A673 (cell line): Measurements from ENCODE around the gene RUNDC1. TPM values are rescaled to one million over a fixed set of nuclear protein-coding genes. Genes with fewer than 3 reads are reported as not detected.
"Not testable (repeated sequence)": the region's sequence is repeated elsewhere in the genome, so short reads cannot be mapped to it uniquely, and the experiment has no call there.

ENCODE experiments used
- BruUV-seq: library from RNA; stranded (reverse); fragments of 400-500 nt; replicated peaks from 2 replicates; lab custom pipeline; 2021; lab: Mats Ljungman, UMichigan
- CTCF ChIA-PET: fragments of 300-600 bp; sonication (Branson Sonifier 250); formaldehyde crosslinking; loops from one replicate; lab custom pipeline; 2022; ENCODE audit warnings: antibody characterized with exemption; lab: Charles Lee
- POLR2A ChIA-PET: fragments of 300-600 bp; sonication (Branson Sonifier 250); formaldehyde crosslinking; loops from one replicate; lab custom pipeline; 2022; ENCODE audit warnings: antibody characterized with exemption; ENCODE audit not compliant: low non-redundant PET; lab: Charles Lee
- DNase-seq: peaks from one replicate; pipeline ENCODE4 v3.0.0-alpha.2; 2015; ENCODE audit warnings: low spot score
- H3K27ac ChIP-seq: fragments of 200-600 bp; sonication (generic); 2 replicates; pipeline ENCODE4 v1.5.1; 2016; ENCODE audit warnings: mixed run types, low read depth, mild to moderate bottlenecking, mixed read lengths, antibody characterized with exemption, low read length; ENCODE audit not compliant: poor library complexity, severe bottlenecking
- H3K27me3 ChIP-seq: fragments of 200-600 bp; sonication (generic); replicated peaks from 2 replicates; pipeline ENCODE4 v1.6.1; 2017; ENCODE audit warnings: mixed run types, low read depth, mild to moderate bottlenecking, mixed read lengths, antibody characterized with exemption, low read length; ENCODE audit not compliant: insufficient read depth, poor library complexity
- H3K36me3 ChIP-seq: fragments of 200-600 bp; sonication (generic); 2 replicates; pipeline ENCODE4 v1.6.1; 2016; ENCODE audit warnings: mixed run types, mild to moderate bottlenecking, mixed read lengths, antibody characterized with exemption, low read length; ENCODE audit not compliant: insufficient read depth, poor library complexity, severe bottlenecking
- H3K4me1 ChIP-seq: fragments of 200-600 bp; sonication (generic); 2 replicates; pipeline ENCODE4 v1.6.1; 2017; ENCODE audit warnings: mixed run types, mild to moderate bottlenecking, mixed read lengths, antibody characterized with exemption, low read length; ENCODE audit not compliant: insufficient read depth, poor library complexity, severe bottlenecking
- H3K4me3 ChIP-seq: fragments of 200-600 bp; sonication (generic); 2 replicates; pipeline ENCODE4 v1.5.1; 2016; ENCODE audit warnings: low read depth, mixed run types, mild to moderate bottlenecking, mixed read lengths, low read length; ENCODE audit not compliant: poor library complexity, severe bottlenecking
- H3K9me3 ChIP-seq: fragments of 200-600 bp; sonication (generic); 2 replicates; pipeline ENCODE4 v1.6.1; 2016; ENCODE audit warnings: mixed run types, low read depth, mild to moderate bottlenecking, mixed read lengths, antibody characterized with exemption, low read length; ENCODE audit not compliant: poor library complexity, severe bottlenecking
- CTCF ChIP-seq: fragments of 300-800, 200-600 bp; sonication (generic); conservative IDR thresholded peaks from 2 replicates; pipeline ENCODE4 v1.5.1; 2017; ENCODE audit warnings: low read depth, mild to moderate bottlenecking, antibody characterized with exemption, low read length, moderate library complexity, mixed read lengths
- EZH2 ChIP-seq: fragments of 200-600 bp; sonication (generic); IDR thresholded peaks from 2 replicates; pipeline ENCODE4 v1.6.1; 2017; ENCODE audit warnings: borderline replicate concordance, low read depth, mild to moderate bottlenecking, mixed read lengths, antibody characterized with exemption, low read length; ENCODE audit not compliant: poor library complexity, severe bottlenecking
- intact Hi-C: fragments of 100-400 bp; cut with micrococcal nuclease; formaldehyde crosslinking; loops from one replicate; pipeline ENCODE4 v1.10.0; 2022; ENCODE audit not compliant: unreplicated experiment
- total RNA-seq: library from RNA; stranded (reverse); gene quantifications from 2 replicates; pipeline ENCODE4 v1.2.3, GENCODE V29; 2021

Gene RUNDC1
- total RNA-seq, 1 experiment from 2014 or later = 8.0 TPM

GRCh38 chr17:42997984-42998938, 17.9 kb downstream of the RUNDC1 start, which contains the start of gene RPL27:
Gene RPL27, plus strand, starts transcription at chr17:42998419. Its CDS starts 332 bp downstream, at chr17:42998751.
- peaks cover 30% of the 10 kb centered on the region for H3K36me3 ChIP-seq
- peak; percentile 98 for DNase-seq
- H3K27me3 ChIP-seq = no peaks in the 10 kb centered on the region
- ChIA-PET POLR2A (interaction anchor here (0.7 to 0.9 kb wide), 4 partner anchors 8 to 317 kb away, joined by 3 to 17 read pairs (median 6); partner anchors contain the start of gene IFI35), CTCF (interaction anchor here (0.6 to 1.5 kb wide), 3 partner anchors 26 to 82 kb away, joined by 3 to 4 read pairs (median 3); partner anchors contain the start of gene AARSD1)
- H3K27ac ChIP-seq = peak within 1 kb of the TSS; percentile 92
- peaks cover 6% of the 10 kb centered on the region for H3K4me1 ChIP-seq
- TSS peak; percentile 83 for BruUV-seq
- intact Hi-C loops = no loop called here
- H3K9me3 ChIP-seq = no peaks in the 10 kb centered on the region
- TF ChIP-seq CTCF (peak; percentile 65), EZH2 (no peak)
- peak within 1 kb of the TSS; percentile 92 for H3K4me3 ChIP-seq

- peaks cover 33% of the 10 kb centered on the region for H3K36me3 ChIP-seq
- CTCF ChIA-PET = interaction anchor here (1.5 kb wide), 1 partner anchor 25 kb away, joined by 3 read pairs; no protein-coding TSS in a partner anchor
- POLR2A ChIA-PET = no interaction called here
- intact Hi-C loops = no loop called here
- TF ChIP-seq EZH2 = no peak
- no peak for TF ChIP-seq CTCF
- peak overlapping the region; percentile 92 for H3K4me3 ChIP-seq
- no peak for DNase-seq
- H3K27ac ChIP-seq = peak overlapping the region; percentile 92
- H3K27me3 ChIP-seq = no peaks in the 10 kb centered on the region
- peaks cover 6% of the 10 kb centered on the region for H3K4me1 ChIP-seq
- no TSS peak for BruUV-seq
- H3K9me3 ChIP-seq = no peaks in the 10 kb centered on the region
These were observed 18.7 kb downstream of the RUNDC1 start for GRCh38 chr17:42999003-42999525.

DNA sequence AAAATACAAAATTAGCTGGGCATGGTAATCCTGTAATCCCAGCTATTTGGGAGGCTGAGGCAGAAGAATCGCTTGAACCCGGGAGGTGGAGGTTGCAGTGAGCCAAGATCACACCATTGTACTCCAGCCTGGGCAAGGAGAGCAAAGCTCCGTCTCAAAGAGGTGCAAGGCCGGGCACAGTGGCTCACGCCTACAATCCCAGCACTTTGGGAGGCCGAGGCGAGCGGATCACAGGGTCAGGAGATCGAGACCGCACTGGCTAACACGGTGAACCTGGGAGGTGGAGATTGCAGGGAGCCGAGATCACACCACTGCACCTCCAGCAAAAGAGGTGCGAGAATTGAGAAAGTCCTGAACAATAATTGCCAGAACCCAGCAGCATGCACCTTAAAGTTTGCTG, 20.5 kb downstream of the RUNDC1 start:
- H3K4me1 ChIP-seq, BruUV-seq, DNase-seq, CTCF ChIA-PET, H3K9me3 ChIP-seq, H3K27me3 ChIP-seq, H3K4me3 ChIP-seq, POLR2A ChIA-PET, intact Hi-C loops: not testable (repeated sequence)
- Histone ChIP-seq H3K27ac (peak overlapping the region; percentile 23), H3K36me3 (peaks cover 33% of the 10 kb centered on the region)
